Mesenchymal stem cell (in vitro differentiated cells and primary cell): ENCODE data around the gene NPTN.

ENCODE experiments used
- DNase-seq: peaks from one replicate; pipeline ENCODE4 v3.0.0-alpha.2; 2013
- H2AFZ ChIP-seq: one replicate; pipeline ENCODE4 v1.6.1; 2013; ENCODE audit warnings: low read depth, mild to moderate bottlenecking, control low read depth, inconsistent platforms, low read length, moderate library complexity
- H2AK5ac ChIP-seq: 2 replicates; pipeline ENCODE4 v1.6.1; 2013; ENCODE audit warnings: low read length, moderate library complexity, mild to moderate bottlenecking, inconsistent platforms; ENCODE audit not compliant: severe bottlenecking
- H2BK120ac ChIP-seq: one replicate; pipeline ENCODE4 v1.6.1; 2013; ENCODE audit warnings: low read depth, mild to moderate bottlenecking, inconsistent platforms, low read length, moderate library complexity
- H2BK12ac ChIP-seq, 2 experiments: one replicate each; pipeline ENCODE4 v1.6.1; 2013; ENCODE audit warnings: inconsistent platforms in 2 of 2, low read length in 2 of 2, mild to moderate bottlenecking in 2 of 2, moderate library complexity in 2 of 2, control low read depth in 1 of 2
- H2BK15ac ChIP-seq: one replicate; pipeline ENCODE4 v1.6.1; 2013; ENCODE audit warnings: mild to moderate bottlenecking, low read depth, inconsistent platforms; ENCODE audit not compliant: poor library complexity, severe bottlenecking
- H2BK5ac ChIP-seq: 2 replicates; pipeline ENCODE4 v1.6.1; 2013; ENCODE audit warnings: low read depth, mild to moderate bottlenecking, low read length, control low read depth, inconsistent platforms; ENCODE audit not compliant: poor library complexity, severe bottlenecking
- H3K14ac ChIP-seq, 2 experiments: one replicate each; pipeline ENCODE4 v1.6.1; 2013; ENCODE audit warnings: inconsistent platforms in 2 of 2, low read length in 2 of 2, control low read depth in 1 of 2, mild to moderate bottlenecking in 1 of 2, moderate library complexity in 1 of 2
- H3K18ac ChIP-seq, 2 experiments: one replicate each; pipeline ENCODE4 v1.6.1; 2013; ENCODE audit warnings: inconsistent platforms in 2 of 2, low read length in 2 of 2, control low read depth in 1 of 2, low read depth in 1 of 2, mild to moderate bottlenecking in 1 of 2
- H3K23ac ChIP-seq, 2 experiments: one replicate each; pipeline ENCODE4 v1.6.1; 2013; ENCODE audit warnings: inconsistent platforms in 2 of 2, low read length in 2 of 2, mild to moderate bottlenecking in 2 of 2, moderate library complexity in 2 of 2, control low read depth in 1 of 2
- H3K27ac ChIP-seq: 2 replicates; pipeline ENCODE4 v1.5.1; 2013; ENCODE audit warnings: mild to moderate bottlenecking, moderate library complexity, low read length, control low read depth, inconsistent platforms; ENCODE audit not compliant: poor library complexity, severe bottlenecking
- H3K27me3 ChIP-seq, 2 experiments: 2 replicates each; pipeline versions ENCODE4 v1.6.1 to v1.7.0; 2013; ENCODE audit warnings: low read length in 2 of 2, mild to moderate bottlenecking in 2 of 2, moderate library complexity in 2 of 2, control low read depth in 1 of 2, inconsistent platforms in 1 of 2; ENCODE audit not compliant: control insufficient read depth in 1 of 2, insufficient read depth in 1 of 2
- H3K36me3 ChIP-seq, 2 experiments: 2 replicates each; pipeline versions ENCODE4 v1.6.1 to v1.7.0; 2013; ENCODE audit warnings: low read length in 2 of 2, control low read depth in 1 of 2, inconsistent platforms in 1 of 2, low read depth in 1 of 2, mild to moderate bottlenecking in 1 of 2; ENCODE audit not compliant: insufficient read depth in 2 of 2, control insufficient read depth in 1 of 2
- H3K4ac ChIP-seq, 2 experiments: one replicate each; pipeline ENCODE4 v1.6.1; 2013; ENCODE audit warnings: inconsistent platforms in 2 of 2, low read length in 2 of 2, mild to moderate bottlenecking in 2 of 2, moderate library complexity in 2 of 2, control low read depth in 1 of 2, low read depth in 1 of 2
- H3K4me1 ChIP-seq: 2 replicates; pipeline ENCODE4 v1.6.1; 2013; ENCODE audit warnings: low read depth, low read length, control low read depth; ENCODE audit not compliant: control insufficient read depth, insufficient read depth
- H3K4me2 ChIP-seq: 2 replicates; pipeline ENCODE4 v1.6.1; 2013; ENCODE audit warnings: low read length, mild to moderate bottlenecking, inconsistent platforms; ENCODE audit not compliant: poor library complexity, severe bottlenecking
- H3K4me3 ChIP-seq, 2 experiments: 2 replicates each; pipeline versions ENCODE4 v1.5.1 to v1.7.0; 2013; ENCODE audit warnings: low read length in 2 of 2, mild to moderate bottlenecking in 2 of 2, control low read depth in 1 of 2, low read depth in 1 of 2; ENCODE audit not compliant: insufficient read depth in 1 of 2
- H3K79me1 ChIP-seq: replicated peaks from 2 replicates; pipeline ENCODE4 v1.6.1; 2013; ENCODE audit warnings: mild to moderate bottlenecking, control low read depth, low read length, inconsistent platforms; ENCODE audit not compliant: poor library complexity, severe bottlenecking
- H3K9ac ChIP-seq: 2 replicates; pipeline ENCODE4 v1.7.0; 2013; ENCODE audit warnings: mild to moderate bottlenecking, low read length, moderate library complexity
- H3K9me3 ChIP-seq: 2 replicates; pipeline ENCODE4 v1.7.0; 2013; ENCODE audit warnings: mild to moderate bottlenecking, low read length; ENCODE audit not compliant: control insufficient read depth
- H4K8ac ChIP-seq: one replicate; pipeline ENCODE4 v1.6.1; 2013; ENCODE audit warnings: inconsistent platforms, mild to moderate bottlenecking, low read length, moderate library complexity
- H4K91ac ChIP-seq: one replicate; pipeline ENCODE4 v1.6.1; 2013; ENCODE audit warnings: mild to moderate bottlenecking, low read length, inconsistent platforms
- WGBS: methylation state at CpG from one replicate; pipeline ENCODE4 v1.1.7; 2013; ENCODE audit warnings: mixed read lengths; 5-methylcytosine and 5-hydroxymethylcytosine counted together

The NPTN gene

GRCh38 chr15:73518180-73518862 lies 114.9 kb downstream of the NPTN start:
- Histone ChIP-seq H3K9ac (no peak overlapping the region), H3K4me1 (no peaks in the 10 kb centered on the region), H3K4ac (no peak overlapping the region), H2BK120ac (no peak overlapping the region), H3K27ac (no peak overlapping the region), H3K27me3 (peaks cover 0 to 6% of the 10 kb centered on the region in 2 experiments), H2BK15ac (no peak overlapping the region), H2BK5ac (no peak overlapping the region), H3K4me2 (no peak overlapping the region), H2AFZ (no peak overlapping the region), H2AK5ac (no peak overlapping the region), H3K79me1 (no peaks in the 10 kb centered on the region), H3K14ac (no peak overlapping the region), H4K8ac (no peak overlapping the region), H2BK12ac (no peak overlapping the region), H3K36me3 (no peaks in the 10 kb centered on the region), H3K9me3 (no peaks in the 10 kb centered on the region), H3K4me3 (no peak overlapping the region), H4K91ac (no peak overlapping the region), H3K18ac (no peak overlapping the region), H3K23ac (no peak overlapping the region)
- 47% methylated on average over 2 of the region's 3 CpGs for WGBS
- no peak for DNase-seq

GRCh38 chr15:73517566-73517965 lies 115.6 kb downstream of the NPTN start:
- no CpG with 5 or more reads among the region's 2 CpGs for WGBS
- no peak overlapping the region for H3K18ac ChIP-seq
- no peak overlapping the region for H3K4ac ChIP-seq
- no peak overlapping the region for H4K91ac ChIP-seq
- no peaks in the 10 kb centered on the region for H3K9me3 ChIP-seq
- no peak overlapping the region for H3K14ac ChIP-seq
- H2BK12ac ChIP-seq: no peak overlapping the region
- H3K27me3 ChIP-seq: peaks cover 0 to 6% of the 10 kb centered on the region in 2 experiments
- no peak overlapping the region for H2BK5ac ChIP-seq
- H2BK15ac ChIP-seq: no peak overlapping the region
- H2AFZ ChIP-seq: no peak overlapping the region
- H2AK5ac ChIP-seq: no peak overlapping the region
- no peaks in the 10 kb centered on the region for H3K4me1 ChIP-seq
- no peak overlapping the region for H3K27ac ChIP-seq
- H3K4me2 ChIP-seq: no peak overlapping the region
- H3K23ac ChIP-seq: no peak overlapping the region
- no peak overlapping the region for H3K4me3 ChIP-seq
- no peak overlapping the region for H4K8ac ChIP-seq
- no peak for DNase-seq
- H3K36me3 ChIP-seq: no peaks in the 10 kb centered on the region
- H3K9ac ChIP-seq: no peak overlapping the region
- no peaks in the 10 kb centered on the region for H3K79me1 ChIP-seq
- no peak overlapping the region for H2BK120ac ChIP-seq

GRCh38 chr15:73515527-73515926 lies 117.7 kb downstream of the NPTN start:
- H2AK5ac ChIP-seq: no peak overlapping the region
- H3K18ac ChIP-seq: no peak overlapping the region
- no peak overlapping the region for H2AFZ ChIP-seq
- no peaks in the 10 kb centered on the region for H3K36me3 ChIP-seq
- H2BK12ac ChIP-seq: no peak overlapping the region
- H3K27ac ChIP-seq: no peak overlapping the region
- no peak overlapping the region for H3K4ac ChIP-seq
- no peak overlapping the region for H3K23ac ChIP-seq
- H4K8ac ChIP-seq: no peak overlapping the region
- H2BK120ac ChIP-seq: no peak overlapping the region
- H3K4me2 ChIP-seq: no peak overlapping the region
- peaks cover 0 to 6% of the 10 kb centered on the region in 2 experiments for H3K27me3 ChIP-seq
- no peak overlapping the region for H3K9ac ChIP-seq
- H3K9me3 ChIP-seq: no peaks in the 10 kb centered on the region
- DNase-seq: no peak
- H2BK5ac ChIP-seq: no peak overlapping the region
- no peak overlapping the region for H4K91ac ChIP-seq
- no peak overlapping the region for H3K14ac ChIP-seq
- H2BK15ac ChIP-seq: no peak overlapping the region
- no peaks in the 10 kb centered on the region for H3K4me1 ChIP-seq
- no peak overlapping the region for H3K4me3 ChIP-seq
- H3K79me1 ChIP-seq: no peaks in the 10 kb centered on the region
- no CpG with 5 or more reads among the region's 1 CpG for WGBS
